HG03439 (cell line): ENCODE data around the gene PTPN7.
"Not testable (repeated sequence)": the region's sequence is repeated elsewhere in the genome, so short reads cannot be mapped to it uniquely, and the experiment has no call there.

ENCODE experiments used
- ATAC-seq: cut with Tn5 transposase; IDR thresholded peaks from one replicate; pipeline ENCODE4 v1.9.1; 2021; ENCODE audit warnings: mild to moderate bottlenecking, moderate library complexity; ENCODE audit not compliant: unreplicated experiment

Gene PTPN7

GRCh38 chr1:202154148-202154765 lies 6.1 kb downstream of the PTPN7 start:
- ATAC-seq = no peak

DNA sequence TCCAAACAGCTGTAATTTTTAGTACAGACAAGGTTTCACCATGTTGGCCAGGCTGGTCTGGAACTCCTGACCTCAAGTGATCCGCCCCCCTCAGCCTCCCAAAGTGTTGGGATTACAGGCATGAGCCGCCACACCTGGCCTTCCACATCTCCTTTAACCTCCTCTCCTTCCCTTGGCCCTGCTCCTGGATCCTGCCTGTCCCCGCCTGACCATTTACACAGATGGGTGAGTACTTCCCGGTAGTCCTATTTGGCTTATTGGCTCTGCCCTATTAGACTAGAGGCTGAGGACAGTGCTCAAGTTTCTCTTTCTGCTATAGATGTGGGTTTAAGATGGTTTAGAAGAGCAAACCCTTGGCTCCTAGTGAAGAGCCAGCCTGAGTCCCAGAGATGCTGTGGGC lies 7.1 kb downstream of the PTPN7 start:
- ATAC-seq = no peak

DNA sequence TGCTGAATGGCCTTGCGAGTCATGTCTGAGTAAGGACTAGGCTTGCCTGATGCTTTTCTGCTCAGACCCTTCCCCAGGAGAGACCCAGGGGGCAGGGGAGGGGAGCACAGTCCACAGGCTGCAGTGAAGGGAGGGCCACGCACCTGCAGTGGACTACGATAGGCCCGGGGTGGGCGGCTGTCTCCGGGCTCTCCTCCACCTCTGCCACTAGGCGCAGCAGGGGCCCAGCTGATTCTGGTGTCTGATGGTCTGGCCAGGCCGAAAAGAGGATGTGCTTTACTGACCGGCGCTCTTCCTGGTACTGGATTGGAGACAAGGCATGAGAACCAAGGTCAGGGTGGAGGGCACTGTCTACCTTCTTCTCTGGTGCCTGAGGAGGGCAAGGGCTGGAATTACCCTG lies 8.0 kb downstream of the PTPN7 start:
- ATAC-seq = no peak

DNA sequence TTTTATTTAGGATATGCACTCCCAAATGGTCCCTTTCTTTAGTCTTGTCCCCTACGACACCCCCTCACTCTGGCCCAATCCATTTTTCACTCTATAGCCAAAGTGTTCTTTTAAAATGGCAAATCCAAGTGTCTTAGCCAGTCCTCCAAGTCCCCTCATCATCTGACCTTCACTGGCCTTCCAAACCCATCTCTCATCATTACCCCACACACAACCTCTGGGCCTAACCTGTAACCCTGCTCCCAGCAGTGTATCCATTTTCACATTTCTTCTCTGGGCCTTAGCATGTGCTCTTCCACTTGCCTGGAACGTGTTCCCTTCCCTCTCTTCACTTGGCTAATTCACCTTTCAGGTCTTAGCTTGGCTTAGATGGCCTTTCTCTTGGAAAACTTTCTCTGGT lies 9.4 kb downstream of the PTPN7 start:
- ATAC-seq = no peak

DNA sequence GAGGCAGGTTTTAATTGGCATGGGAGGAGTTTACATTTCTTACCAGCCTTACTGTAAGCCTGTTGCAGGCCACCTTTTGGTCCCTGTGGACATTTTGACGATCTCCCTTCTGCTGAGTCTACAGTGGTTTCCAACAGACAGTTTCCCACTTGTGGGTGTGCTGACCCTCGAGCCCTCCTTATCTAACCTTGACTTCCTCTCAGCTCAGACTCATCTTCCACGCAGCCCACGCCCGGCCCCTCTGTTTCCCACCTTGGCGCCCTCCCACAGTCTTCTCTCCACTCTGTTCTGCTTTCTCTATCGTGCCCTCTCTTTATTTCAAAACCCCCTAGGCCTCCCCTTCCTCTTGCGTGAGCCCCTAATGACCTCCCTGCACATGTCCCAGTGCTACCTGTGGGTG lies 9.8 kb downstream of the PTPN7 start:
- no peak for ATAC-seq

DNA sequence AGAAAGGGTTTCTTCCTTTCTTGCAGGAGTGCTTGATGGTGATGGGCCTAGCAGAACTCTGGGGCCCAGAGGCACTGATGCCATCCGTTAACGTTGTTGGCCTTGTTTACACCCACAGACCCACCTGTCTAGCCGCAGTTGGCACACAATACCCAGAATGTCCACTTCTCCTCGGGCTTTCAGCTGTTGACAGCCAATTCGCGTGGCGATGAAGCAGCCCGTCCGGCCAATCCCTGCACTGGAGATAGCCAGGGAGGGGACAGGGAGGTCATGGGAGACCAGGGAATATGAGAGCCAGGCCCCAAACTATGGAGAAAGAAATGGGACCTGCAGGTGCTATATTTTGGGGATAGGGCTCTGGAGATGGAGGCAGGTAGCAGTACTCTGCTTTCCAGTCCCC lies 10.2 kb downstream of the PTPN7 start:
- ATAC-seq = no peak

DNA sequence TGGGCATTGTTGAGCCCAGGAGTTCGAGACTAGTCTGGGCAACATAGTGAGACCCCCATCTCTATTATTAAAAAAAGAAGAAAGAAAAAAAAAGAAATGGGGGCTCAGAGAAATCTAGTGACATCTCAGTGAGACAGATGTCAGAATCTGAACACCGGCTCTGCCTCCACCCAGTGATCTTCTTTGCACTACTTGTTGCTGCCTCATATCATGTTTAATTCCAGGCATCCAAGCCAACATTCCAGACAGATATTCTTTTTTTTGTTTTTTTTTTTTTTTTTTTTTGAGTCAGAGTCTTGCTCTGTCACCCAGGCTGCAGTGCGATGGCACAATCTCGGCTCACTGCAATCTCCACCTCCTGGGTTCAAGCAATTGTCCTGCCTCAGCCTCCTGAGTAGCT lies 10.8 kb downstream of the PTPN7 start:
- ATAC-seq = no peak

DNA sequence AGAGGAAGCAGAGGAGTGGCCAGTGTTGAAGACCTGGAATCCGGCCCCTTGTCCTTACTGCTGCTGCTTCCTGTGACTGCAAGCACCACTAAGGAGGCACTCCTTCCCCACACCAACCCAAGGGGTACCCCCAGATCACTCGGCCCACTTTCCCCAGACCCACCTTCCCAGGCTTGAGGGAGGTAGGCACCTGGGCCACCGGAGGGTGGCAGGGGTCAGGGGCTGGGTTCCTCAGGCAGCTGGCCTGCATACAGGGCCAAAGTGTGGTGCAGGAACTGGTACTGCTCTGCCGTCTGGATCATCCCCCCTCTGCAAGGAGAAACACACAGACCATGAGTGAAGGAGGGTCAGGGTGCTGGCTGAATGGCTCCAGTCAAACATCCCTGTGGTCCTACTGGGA lies 12.0 kb downstream of the PTPN7 start:
- no peak for ATAC-seq

DNA sequence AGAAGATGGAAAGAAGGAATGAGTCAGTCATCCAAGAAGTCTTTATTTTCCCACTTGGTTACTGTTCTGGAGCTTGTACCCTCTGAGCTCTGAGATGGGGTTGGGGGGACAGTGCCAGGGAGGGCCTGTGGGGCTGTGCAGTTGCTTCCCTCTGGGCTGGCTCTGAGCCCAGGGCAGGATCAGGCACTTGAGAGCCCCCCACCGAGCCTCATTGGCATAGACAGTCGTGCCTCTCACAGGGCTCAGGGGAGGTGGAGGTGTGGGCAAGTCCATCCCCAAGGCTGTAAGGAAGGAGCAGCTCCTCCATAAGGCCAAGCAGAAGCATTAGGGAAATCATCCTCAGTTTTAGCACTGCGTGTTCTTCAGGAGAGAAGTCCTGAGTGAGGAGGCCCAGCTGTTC lies 13.4 kb downstream of the PTPN7 start:
- ATAC-seq = no peak

DNA sequence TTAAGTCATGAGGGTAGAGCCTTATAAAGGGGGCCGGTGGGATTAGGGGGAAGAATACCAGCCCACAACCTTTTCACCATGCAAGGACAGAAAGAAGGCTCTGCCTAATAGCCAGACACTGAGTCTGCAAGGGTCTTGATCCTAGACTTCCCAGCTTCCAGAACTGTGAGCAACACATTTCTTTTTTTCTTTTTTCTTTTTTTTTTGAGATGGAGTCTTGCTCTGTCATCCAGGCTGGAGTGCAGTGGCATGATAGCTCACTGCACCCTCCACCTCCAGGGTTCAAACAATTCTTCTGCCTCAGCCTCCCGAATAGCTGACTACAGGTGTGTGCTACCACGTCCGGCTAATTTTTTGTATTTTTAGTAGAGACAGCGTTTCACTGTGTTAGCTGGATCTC lies 14.1 kb downstream of the PTPN7 start:
- no peak for ATAC-seq

DNA sequence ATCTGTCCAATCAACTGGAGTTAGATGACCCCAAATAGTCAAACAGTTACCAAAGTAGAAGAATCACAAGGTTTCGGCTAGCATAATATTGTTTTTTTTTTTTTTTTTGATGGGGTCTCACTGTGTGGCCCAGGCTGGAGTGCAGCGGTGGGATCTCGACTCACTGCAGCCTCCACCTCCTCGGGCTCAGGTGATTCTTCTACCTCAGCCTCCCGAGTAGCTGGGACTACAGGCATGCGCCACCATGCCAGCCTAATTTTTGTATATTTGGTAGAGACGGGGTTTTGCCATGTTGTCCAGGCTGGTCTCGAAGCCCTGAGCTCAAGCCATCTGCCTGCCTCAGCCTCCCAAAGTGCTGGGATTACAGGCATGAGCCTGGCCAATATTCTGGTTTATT lies 14.7 kb downstream of the PTPN7 start:
- not testable (repeated sequence) for ATAC-seq

GRCh38 chr1:202145068-202145743 lies 15.2 kb downstream of the PTPN7 start:
- ATAC-seq = no peak

DNA sequence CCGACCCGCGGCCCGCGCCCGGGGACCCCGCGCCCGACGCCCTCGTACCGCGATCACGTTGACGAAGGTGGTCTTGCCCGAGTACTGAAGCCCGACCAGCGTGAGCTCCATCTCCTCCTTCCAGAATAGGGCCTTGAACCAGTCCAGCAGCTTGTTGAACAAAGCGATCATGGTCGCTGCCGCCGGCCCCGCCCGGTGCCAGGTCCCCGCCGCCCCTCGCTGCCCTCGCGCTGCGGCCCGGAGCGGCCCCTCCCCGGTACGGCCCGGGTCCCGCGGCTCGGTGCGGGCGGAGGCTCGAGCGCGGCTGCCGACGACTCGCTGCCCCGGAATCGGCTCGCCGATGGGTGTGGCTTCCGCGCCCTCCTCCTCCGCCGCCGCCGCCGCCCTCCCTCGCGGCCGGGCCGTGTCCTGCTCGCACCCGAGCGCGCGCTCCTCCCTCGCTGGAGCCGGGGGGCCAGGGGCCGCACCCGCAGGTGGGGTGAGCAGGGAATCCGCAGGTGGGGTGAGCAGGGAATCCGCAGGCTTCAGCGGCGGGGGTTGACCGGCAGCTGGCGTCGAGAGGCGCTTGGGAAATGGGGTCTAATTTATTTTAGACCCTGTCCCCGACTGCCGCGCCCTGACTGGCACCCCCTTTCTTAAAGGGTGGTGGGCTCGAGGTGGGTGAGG lies 15.9 kb downstream of the PTPN7 start, which contains the start of gene ARL8A:
Gene ARL8A (minus strand): TSS at position 336 of the 666 bp plus-strand sequence. CDS start 165 bp downstream, at position 171.
- ATAC-seq = peak; percentile 51

DNA sequence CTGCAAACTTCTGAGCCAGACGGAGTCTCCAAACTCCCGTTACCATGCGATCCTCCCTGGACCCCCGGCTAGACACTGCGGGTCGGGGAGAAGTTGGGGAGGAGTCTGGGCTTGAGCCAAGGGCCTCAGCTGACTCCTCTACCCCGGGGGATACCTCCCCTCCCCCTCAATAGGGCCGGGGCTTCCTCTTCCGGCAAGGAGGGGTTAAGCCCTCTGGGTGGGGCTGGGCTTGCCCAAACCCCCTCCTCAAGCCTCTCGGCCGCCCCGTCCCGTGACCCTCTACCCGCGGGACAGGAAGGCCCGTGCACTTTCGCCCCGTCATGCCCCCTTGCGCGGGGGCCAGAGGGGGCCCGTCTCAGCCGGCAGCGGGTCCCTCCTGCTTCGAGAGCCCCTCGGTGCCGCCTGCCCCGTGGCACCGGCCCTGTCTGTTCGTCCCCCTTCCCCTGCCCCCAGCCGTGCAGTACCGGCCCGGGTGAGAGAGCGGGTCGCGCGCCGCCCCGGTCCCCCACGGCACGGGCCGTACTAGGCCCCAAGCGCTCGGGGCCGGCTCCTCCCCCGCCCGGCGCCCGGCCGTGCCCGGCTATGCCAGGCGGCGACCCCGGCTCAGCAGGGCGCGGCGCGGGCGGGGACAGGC lies 16.5 kb downstream of the PTPN7 start:
- peak; percentile 44 for ATAC-seq

DNA sequence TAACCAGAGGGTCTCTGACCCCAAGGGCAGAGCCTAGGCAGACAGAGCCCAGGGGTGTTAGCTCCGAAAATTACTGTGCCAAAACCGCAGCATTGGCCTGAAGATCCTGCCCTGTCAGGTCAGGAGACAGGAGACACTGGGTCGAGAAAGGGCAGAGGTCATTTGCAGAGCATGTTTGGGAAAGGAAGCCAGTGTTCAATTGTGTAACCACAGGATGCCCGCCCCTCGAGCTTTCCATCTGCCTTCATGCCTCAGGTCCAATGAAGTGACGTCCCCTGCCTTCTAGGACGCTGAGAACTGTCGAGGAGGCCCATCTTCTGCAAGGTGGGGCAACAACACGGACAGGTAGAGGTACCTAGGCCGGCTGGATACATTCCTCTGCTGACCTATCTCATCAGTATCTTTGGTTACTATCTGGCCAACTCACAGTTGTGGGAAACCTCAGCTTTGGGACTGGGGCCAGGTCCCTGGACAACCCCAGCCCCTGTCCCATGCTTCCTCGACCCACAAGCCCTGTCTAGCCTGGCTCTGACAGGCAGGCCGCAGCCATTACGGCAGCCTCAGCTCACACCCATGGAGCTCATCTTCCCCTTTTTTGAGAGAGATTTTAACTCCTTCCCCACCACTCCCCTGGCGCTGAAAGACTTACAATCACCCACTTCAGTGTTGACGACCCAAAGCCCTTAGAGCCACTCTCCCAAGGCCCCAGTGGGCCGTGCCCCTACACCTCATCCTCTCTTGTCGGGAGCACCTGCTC lies 17.2 kb downstream of the PTPN7 start:
- ATAC-seq = peak; percentile 29

DNA sequence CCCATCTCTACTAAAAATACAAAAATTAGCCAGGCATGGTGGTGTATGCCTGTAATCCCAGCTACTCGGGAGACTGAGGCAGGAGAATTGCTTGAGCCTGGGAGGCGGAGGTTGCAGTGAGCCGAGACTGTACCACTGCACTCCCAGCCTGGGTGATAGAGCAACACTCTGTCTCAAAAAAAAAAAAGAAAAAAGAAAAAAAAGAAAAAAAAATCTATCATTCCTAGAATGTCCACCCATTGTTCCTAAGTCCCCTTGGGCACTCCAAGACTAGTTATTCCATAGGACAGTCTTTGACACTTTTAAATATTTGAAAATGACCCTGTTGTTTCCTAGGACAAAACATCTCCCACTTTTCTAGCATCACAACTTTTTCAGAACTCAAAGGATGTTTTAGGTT lies 18.9 kb downstream of the PTPN7 start:
- ATAC-seq = not testable (repeated sequence)

DNA sequence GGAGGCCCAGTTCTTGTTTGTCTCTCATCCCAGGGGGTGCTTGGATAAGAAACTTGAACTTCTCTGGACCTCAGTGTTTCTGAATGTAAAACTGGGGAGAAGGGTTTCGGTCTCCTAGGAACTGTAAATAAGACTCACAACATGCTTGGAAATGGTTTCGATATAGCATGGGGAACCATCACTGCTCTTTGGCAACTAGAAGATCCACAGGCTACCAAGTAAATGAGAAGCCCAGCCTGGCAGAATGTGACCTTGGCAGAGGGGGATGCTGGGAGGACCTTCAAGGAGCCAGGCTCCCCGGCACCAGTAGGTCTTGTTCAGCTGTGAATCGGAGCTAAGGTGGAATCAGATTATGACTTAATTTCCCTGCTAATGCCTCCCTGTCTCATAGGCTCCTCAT lies 19.6 kb downstream of the PTPN7 start:
- no peak for ATAC-seq

DNA sequence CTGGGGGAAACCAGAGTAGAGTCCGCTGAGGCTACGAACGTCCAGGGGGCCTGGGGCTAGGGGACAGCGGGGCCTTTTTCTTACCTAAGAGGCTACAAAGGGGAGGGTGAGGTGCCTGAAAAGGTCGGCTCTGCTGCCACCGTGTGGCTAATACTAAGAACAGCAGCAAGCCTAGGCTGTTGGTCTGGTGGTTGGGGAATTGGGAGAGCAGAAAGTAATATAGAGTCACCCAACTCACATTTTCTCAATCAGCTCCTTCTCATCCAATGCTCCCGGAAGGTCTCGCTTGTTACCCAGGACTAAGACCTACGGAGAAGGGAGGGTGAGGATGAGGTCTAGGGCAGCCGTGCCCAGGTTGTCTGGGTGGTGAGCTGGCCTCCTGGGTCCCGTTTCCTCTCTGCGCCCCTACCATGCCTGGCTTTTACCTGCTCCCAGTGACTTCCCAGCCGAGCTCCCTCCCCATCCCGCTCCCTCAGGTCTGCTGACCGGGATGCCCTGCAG lies 25.1 kb downstream of the PTPN7 start:
- no peak for ATAC-seq

DNA sequence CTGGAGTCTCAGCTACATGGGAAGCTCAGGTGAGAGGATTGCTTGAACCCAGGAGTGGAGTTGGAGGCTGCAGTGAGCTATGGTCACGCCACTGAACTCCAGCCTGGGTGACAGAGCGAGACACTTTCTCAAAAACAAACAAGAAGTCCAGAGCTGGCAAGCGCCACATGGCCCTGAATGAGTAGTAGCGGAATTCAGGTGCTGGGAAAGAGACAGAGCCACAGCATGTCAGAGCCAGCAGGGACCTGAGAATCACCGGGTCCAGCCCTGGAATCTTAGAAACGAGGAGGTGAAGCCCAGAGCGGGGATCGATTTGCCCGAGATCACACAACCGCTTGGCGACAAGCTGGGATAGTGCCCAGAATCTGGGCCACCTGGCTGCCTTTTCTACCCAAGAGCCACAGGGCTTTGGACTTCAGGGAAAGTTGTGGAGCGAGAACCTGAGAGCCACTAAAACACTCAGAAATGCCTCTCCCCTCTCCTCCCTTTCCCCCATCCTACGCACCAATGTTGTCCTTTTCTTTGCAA lies 25.7 kb downstream of the PTPN7 start:
- ATAC-seq = no peak

DNA sequence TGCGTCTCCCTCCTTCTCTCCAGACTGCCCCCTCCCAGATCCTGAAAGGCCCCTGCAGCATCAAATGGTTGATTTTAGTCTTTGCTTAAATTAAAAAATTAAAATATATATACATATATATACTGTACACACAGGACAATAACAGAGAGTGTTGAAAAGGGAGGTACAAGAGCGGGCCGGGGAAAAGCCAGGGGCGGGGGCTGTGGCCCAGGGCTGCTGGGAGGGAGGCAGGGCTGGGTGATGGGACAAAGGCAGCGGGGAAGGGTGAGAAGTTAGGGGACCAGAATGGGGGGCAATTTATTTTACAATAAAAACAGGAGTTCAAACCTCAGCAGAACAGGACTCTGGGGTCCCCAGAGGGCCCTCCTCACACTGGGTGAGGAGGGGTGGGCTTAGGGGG lies 26.4 kb downstream of the PTPN7 start:
- ATAC-seq = no peak

GRCh38 chr1:202133496-202133895 lies 26.9 kb downstream of the PTPN7 start:
- ATAC-seq = no peak
